Measurements from ENCODE around the gene CLSTN1.
"Not testable (repeated sequence)": the region's sequence is repeated elsewhere in the genome, so short reads cannot be mapped to it uniquely, and the experiment has no call there.

Gene CLSTN1

GRCh38 chr1:9825093-9826074, 1.6 kb upstream of the CLSTN1 start:
- DNase-seq, result no peak

DNA sequence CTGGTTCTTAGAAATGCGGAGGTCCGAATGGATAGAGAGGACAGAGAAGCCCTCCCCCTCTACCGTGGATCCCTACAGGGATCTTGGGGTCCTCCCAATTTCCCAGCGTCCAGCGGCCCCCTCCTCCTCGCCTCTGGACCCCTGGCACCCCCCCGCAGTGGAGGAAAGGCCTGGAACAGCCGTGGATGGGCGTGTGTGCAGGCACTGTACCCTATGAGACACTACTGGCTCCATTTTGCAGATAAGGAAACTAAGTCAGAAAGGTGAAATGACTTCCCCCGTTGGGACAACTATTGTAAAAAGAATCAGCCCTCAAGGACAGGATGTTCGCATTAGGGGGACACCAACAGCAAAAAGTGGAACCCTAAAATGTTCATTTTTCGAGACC, 931 bp upstream of the CLSTN1 start:
- no peak for DNase-seq

GRCh38 chr1:9823693-9823942, 147 bp downstream of the CLSTN1 start:
- no peak for DNase-seq

DNA sequence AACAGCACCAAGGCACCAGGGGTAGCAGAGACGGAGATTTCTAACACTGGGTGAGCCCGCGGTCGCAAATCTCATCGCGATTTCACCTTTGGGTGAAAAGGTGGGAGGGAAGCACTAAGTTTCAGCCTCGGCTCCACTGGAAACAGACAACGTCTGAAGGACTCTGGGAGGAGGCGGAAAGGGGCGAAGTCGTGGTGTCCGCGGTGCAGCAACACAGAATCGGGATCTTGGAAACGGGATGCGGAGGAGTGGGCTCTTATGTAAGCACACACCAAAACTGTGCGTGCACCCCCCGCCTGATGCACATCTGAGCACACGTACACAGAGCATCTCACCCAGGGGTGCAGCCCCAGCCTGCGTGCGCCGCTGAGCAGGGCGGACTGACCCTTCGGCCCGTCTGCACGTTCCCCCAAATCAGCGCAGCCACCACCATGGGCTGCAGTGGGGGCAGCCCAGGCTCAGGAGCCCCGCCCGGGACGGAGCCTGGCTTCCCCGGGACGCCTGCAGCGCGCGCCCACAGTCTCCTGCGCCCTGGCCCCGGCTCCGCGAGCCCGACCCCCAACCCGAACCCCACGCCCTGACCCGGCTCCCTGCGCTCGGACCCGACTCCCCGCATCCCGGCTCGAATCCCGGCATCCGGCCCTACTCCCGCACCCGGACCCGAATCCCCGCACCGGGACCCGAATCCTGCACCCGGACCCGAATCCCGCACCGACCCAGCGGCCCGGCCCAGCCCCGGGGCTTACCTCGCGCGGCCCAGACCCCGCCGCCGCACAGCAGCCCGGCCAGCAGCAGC, 670 bp downstream of the CLSTN1 start:
- no peak for DNase-seq

DNA sequence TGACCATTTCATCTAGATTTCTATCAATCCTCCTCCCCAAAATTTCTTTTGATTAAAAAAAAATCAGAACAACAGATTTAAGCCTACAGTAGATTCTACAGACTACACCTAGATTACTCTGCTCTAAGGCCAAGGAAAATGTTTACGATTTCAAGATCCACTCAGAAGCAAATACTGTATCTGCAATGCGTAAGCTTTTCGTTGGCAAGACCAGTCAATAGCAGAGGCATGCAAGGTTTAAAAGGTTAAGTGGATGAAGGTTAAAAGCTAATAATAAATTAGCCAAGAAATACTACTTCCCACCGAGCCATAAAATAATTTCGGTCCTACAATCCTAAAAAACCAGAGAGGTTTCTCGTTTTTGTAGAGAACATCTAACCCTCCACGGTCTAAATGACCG, 1.3 kb downstream of the CLSTN1 start:
- DNase-seq, result no peak

- no peak for DNase-seq
Measured at GRCh38 chr1:9821710-9822109, 2.1 kb downstream of the CLSTN1 start.

GRCh38 chr1:9820521-9820920, 3.2 kb downstream of the CLSTN1 start:
- no peak for DNase-seq

GRCh38 chr1:9817734-9818133, 6.0 kb downstream of the CLSTN1 start:
- no peak for DNase-seq

- DNase-seq, result no peak
Measured at GRCh38 chr1:9816199-9816598, 7.6 kb downstream of the CLSTN1 start.

- no peak for DNase-seq
Measured at GRCh38 chr1:9815150-9815549, 8.6 kb downstream of the CLSTN1 start.

DNA sequence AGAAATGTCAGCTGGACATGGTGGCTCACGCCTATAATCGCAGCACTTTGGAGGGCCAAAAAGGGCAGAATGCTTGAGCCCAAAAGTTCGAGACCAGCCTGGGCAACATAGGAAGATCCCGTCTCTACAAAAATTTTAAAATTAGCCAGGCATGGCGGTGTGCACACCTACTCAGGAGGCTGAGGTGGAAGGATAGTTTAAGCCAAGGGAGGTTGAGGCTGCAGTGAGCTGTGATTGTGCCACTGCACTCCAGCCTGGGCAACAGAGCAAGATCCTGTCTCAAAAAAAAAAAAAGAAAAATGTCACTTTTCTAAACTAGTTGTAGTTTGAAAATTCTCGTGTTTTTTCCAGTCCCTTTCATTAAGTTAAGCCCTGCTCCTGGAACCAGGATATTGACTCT, 9.1 kb downstream of the CLSTN1 start:
- DNase-seq, result no peak

DNA sequence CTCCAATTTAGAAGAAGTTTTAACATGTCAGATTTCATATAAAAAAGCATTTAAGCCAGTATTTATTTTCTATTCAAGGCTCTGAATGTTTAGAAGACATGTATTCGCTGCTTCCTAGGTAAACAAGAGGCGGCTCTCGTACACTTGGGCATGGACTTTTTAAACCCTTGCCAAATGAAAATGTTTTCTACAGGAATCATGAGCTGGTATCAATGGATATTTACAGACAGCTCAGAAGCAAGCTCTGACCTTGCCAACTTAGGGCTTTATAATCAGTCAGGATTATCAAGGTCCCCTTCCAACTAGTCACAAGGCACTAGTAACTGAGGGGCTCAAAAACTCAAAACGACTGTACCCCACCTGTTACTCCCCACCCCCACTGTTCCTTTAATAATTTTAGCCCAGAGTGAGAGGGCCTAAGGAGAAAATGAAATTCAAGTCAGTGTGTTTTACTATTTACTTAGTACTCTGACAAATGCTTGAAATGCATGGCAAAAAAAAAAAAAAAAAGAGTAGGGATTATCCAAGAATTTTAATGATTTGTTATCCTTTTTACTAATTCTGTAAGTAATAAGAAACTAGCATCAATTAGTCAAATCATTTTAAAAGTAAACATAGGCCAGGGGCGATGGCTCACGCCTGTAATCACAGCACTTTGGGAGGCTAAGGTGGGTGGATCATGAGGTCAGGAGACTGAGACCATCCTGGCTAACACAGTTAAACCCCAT, 12.4 kb downstream of the CLSTN1 start:
- no peak for DNase-seq

- no peak for DNase-seq
Measured at GRCh38 chr1:9809100-9809510, 14.7 kb downstream of the CLSTN1 start.

GRCh38 chr1:9808459-9808858, 15.3 kb downstream of the CLSTN1 start:
- DNase-seq, result no peak

DNA sequence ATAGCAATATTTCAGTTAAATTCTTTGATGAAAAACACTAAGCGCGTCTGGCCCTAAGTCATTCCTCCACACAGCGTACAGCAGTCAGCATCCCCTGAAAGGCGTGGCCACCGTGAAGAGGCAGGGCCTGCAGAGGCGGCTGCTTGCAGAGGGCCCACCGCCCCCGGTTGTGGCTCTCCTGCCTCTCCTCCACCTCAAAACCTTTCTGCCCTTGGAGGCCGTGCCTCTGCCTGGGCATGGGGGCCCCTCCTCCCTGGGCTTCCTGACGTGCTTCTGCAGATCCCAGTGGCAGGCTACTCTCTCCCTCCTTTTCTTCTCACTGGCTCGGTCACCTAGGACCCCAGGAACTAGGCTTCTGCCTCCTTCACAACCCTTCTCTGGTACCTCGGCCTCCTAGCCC, 16.2 kb downstream of the CLSTN1 start:
- DNase-seq, result no peak

DNA sequence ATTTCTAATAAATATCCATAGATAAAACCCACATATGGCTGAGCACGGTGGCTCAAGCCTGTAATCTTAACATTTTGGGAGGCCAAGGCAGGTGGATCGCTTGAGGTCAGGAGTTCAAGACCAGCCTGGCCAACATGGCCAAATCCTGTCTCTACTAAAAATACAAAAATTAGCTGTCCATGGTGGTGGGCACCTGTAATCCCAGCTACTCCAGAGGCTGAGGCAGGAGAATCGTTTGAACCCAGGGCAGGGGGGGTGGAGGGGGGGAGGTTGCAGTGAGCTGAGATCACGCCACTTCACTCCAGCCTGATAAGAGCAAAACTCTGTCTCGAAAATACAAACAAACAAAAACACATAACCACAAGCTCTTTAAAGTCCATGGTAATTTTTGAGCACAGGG, 17.8 kb downstream of the CLSTN1 start:
- not testable (repeated sequence) for DNase-seq

GRCh38 chr1:9805006-9805508, 18.7 kb downstream of the CLSTN1 start:
- no peak for DNase-seq

DNA sequence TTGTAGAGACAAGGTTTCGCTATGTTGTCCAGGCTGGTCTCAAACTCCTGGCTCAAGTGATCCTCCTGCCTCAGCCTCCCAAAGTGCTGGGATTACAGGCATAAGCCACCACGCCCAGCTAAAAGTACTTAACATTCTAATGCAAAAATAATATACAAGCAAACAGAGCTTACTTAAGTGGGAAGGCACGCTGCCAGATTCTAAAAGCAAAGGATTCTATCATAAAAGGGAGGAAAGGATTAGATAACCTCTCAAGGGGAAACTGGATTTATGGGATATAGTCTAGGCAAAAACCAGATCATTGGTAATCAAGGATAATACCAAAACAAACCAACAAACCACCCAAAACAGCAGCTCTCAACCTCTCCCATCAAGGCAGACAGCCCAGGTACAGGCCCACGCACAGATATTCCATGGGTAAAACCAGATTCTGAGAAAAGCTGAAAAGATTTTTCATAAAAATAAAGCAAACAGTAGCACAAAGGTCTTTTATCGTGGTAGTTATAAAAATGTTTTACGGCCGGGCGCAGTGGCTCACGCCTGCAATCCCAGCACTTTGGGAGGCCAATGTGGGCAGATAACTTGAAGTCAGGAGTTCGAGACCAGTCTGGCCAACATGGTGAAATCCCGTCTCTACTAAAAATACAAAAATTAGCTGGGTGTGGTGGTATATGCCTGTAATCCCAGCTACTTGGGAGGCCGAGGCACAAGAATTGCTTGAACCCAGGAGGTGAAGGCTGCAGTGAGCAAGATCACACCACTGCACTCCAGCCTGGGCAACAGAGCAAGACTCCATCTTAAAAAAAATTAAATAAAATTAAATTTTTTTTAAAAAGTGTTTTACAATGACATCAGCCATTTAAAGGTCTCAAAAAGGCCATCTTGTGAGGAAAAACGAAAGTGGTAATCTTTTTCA, 20.5 kb downstream of the CLSTN1 start:
- not testable (repeated sequence) for DNase-seq

GRCh38 chr1:9801909-9802308, 21.9 kb downstream of the CLSTN1 start:
- DNase-seq, result no peak

DNA sequence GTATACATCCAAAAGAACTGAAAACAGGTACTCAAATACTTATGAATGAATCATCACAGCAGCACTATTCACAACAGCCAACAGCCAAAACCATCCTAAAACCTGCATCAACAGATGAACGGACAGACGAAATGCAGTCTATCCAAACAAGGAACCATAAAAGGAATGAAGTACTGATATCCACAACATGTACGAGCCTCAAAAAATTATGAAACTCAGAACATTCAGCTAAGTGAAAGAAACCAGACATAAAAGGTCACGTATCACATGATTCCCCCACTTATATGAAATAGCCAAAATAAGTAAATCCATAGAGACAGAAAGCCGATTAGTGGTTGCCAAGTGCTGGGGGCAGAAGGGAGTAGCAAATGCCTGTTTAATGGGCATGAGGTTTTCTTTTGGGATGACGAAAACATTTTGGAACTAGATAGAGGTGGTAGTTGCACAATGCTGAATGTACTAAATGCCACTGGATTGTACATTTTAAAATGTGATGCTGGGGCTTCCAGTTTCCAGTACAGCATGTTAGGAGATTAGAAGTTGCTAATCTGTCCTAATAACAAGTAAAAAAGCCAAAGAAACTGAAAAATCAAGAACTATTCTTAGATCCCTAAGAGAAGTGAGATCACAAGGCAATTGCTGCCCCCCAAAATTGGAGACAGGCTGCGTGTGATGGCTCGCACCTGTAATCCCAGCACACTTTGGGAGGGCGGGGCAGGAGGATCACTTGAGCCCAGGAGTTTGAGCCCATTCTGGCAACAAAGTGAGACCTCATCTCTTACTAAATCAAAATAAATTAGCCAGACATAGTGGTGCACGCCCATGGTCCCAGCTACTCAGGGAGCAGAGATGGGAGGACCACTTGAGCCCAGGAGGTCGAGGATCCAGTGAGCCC, 25.3 kb downstream of the CLSTN1 start:
- no peak for DNase-seq

DNA sequence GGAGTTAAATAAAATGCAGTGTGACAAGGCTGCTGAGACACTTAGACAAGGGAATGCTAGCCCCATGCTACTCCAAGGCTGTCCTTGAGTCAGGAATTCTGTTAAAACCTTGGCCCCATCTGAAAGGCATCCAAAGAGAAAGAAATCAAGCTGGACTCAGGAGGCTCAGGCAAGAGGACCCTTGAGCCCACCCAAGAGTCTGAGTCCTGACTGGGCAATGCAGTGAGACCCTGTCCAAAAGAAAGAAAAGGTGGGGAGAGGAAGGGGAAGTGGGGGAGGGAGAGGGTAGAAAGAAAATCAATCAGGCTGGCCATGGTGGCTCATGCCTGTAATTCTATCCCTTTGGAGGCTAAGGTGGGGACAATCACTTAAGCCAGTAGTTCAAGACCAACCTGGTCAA, 26.7 kb downstream of the CLSTN1 start:
- DNase-seq, result no peak
